ENCODE measurements around the gene FOXP1. TPM values are rescaled to one million over a fixed set of nuclear protein-coding genes. Genes with fewer than 3 reads are reported as not detected.

The FOXP1 gene
- total and polyA plus RNA-seq, 2 donors (not counting 1 experiment from before 2014, with no cell fraction given) = 70.3 to 101 TPM

GRCh38 chr3:71144525-71145253 is 438.8 kb downstream of the FOXP1 start:
- no peaks in the 10 kb centered on the region for H3K79me2 ChIP-seq (ENCODE audit: control insufficient read depth, insufficient read depth, low read length)
- no peak overlapping the region for H2AFZ ChIP-seq (ENCODE audit: low read length)
- no peaks in the 10 kb centered on the region for H4K20me1 ChIP-seq (ENCODE audit: control insufficient read depth, extremely low read depth, insufficient read depth, low read length)
- no peak overlapping the region for H3K4me2 ChIP-seq (ENCODE audit: extremely low read depth, insufficient read depth, low read length)
- no peak overlapping the region for H3K27ac ChIP-seq (ENCODE audit: insufficient read depth, low read length)
- H3K4me3 ChIP-seq (replicated peaks in 1 of 4; ENCODE audit: control extremely low read depth in 1 of 4, insufficient read depth in 1 of 4, low read depth in 3 of 4, low read length in 4 of 4) = no peak overlapping the region
- no peak overlapping the region for H3K9ac ChIP-seq (ENCODE audit: insufficient read depth, low read length)
- no peaks in the 10 kb centered on the region for H3K9me3 ChIP-seq (ENCODE audit: control insufficient read depth, insufficient read depth, low read depth, low read length)
- TF ChIP-seq, protein P1, sequence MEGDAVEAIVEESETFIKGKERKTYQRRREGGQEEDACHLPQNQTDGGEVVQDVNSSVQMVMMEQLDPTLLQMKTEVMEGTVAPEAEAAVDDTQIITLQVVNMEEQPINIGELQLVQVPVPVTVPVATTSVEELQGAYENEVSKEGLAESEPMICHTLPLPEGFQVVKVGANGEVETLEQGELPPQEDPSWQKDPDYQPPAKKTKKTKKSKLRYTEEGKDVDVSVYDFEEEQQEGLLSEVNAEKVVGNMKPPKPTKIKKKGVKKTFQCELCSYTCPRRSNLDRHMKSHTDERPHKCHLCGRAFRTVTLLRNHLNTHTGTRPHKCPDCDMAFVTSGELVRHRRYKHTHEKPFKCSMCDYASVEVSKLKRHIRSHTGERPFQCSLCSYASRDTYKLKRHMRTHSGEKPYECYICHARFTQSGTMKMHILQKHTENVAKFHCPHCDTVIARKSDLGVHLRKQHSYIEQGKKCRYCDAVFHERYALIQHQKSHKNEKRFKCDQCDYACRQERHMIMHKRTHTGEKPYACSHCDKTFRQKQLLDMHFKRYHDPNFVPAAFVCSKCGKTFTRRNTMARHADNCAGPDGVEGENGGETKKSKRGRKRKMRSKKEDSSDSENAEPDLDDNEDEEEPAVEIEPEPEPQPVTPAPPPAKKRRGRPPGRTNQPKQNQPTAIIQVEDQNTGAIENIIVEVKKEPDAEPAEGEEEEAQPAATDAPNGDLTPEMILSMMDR (conservative IDR thresholded peaks at IDR 0.05 in 1 of 2, IDR thresholded peaks at IDR 0.05 in 1 of 2; ENCODE audit: low read depth in 1 of 2, low read length in 2 of 2) = no peak
- TF ChIP-seq EZH2 (IDR thresholded peaks at IDR 0.05; ENCODE audit: low read length, missing control alignments) = no peak
- H3K4me1 ChIP-seq (ENCODE audit: control insufficient read depth, extremely low read depth, insufficient read depth, low read length) = no peaks in the 10 kb centered on the region
- no peaks in the 10 kb centered on the region for H3K36me3 ChIP-seq (ENCODE audit: control insufficient read depth, insufficient read depth, low read length)
- H3K27me3 ChIP-seq (ENCODE audit: control insufficient read depth, insufficient read depth, low read length) = no peaks in the 10 kb centered on the region
- DNase-seq (ENCODE audit: low read depth in 2 of 2) = peak in 1 of 2 donors; percentile 60

DNA sequence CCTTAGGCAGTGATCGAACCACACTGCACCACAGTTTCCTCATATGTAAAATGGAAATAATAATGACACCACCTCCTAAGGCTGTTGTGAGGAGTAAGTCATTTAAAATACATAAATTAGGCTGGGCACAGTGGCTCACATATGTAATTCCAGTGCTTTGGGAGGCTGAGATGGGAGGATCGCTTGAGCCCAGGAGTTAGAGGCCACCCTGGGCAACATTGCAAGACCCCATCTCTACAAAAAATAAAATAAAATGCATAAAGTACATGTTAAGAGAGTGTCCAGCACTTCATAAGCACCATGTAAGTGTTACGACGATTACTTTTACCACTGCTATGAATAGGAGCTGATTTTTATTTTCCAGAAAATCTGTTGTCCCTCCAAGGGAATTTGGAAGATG is 440.0 kb downstream of the FOXP1 start:
- TF ChIP-seq, protein P1 (conservative IDR thresholded peaks at IDR 0.05 in 1 of 2, IDR thresholded peaks at IDR 0.05 in 1 of 2; ENCODE audit: low read depth in 1 of 2, low read length in 2 of 2) = no peak
- Histone ChIP-seq H3K27me3 (ENCODE audit: control insufficient read depth, insufficient read depth, low read length) (no peaks in the 10 kb centered on the region), H4K20me1 (ENCODE audit: control insufficient read depth, extremely low read depth, insufficient read depth, low read length) (no peaks in the 10 kb centered on the region), H3K4me3 (replicated peaks in 1 of 4; ENCODE audit: control extremely low read depth in 1 of 4, insufficient read depth in 1 of 4, low read depth in 3 of 4, low read length in 4 of 4) (no peak overlapping the region), H3K9me3 (ENCODE audit: control insufficient read depth, insufficient read depth, low read depth, low read length) (no peaks in the 10 kb centered on the region), H3K27ac (ENCODE audit: insufficient read depth, low read length) (no peak overlapping the region), H3K36me3 (ENCODE audit: control insufficient read depth, insufficient read depth, low read length) (no peaks in the 10 kb centered on the region), H2AFZ (ENCODE audit: low read length) (no peak overlapping the region), H3K9ac (ENCODE audit: insufficient read depth, low read length) (no peak overlapping the region), H3K79me2 (ENCODE audit: control insufficient read depth, insufficient read depth, low read length) (no peaks in the 10 kb centered on the region), H3K4me2 (ENCODE audit: extremely low read depth, insufficient read depth, low read length) (no peak overlapping the region), H3K4me1 (ENCODE audit: control insufficient read depth, extremely low read depth, insufficient read depth, low read length) (no peaks in the 10 kb centered on the region)
- DNase-seq (ENCODE audit: low read depth in 2 of 2) = no peak

- no peak for DNase-seq (ENCODE audit: low read depth in 2 of 2)
- Histone ChIP-seq H3K4me1 (ENCODE audit: control insufficient read depth, extremely low read depth, insufficient read depth, low read length) (no peaks in the 10 kb centered on the region), H2AFZ (ENCODE audit: low read length) (no peak overlapping the region), H3K4me2 (ENCODE audit: extremely low read depth, insufficient read depth, low read length) (no peak overlapping the region), H4K20me1 (ENCODE audit: control insufficient read depth, extremely low read depth, insufficient read depth, low read length) (no peaks in the 10 kb centered on the region), H3K36me3 (ENCODE audit: control insufficient read depth, insufficient read depth, low read length) (no peaks in the 10 kb centered on the region), H3K27ac (ENCODE audit: insufficient read depth, low read length) (no peak overlapping the region), H3K79me2 (ENCODE audit: control insufficient read depth, insufficient read depth, low read length) (no peaks in the 10 kb centered on the region), H3K27me3 (ENCODE audit: control insufficient read depth, insufficient read depth, low read length) (no peaks in the 10 kb centered on the region), H3K4me3 (replicated peaks in 1 of 4; ENCODE audit: control extremely low read depth in 1 of 4, insufficient read depth in 1 of 4, low read depth in 3 of 4, low read length in 4 of 4) (no peak overlapping the region), H3K9me3 (ENCODE audit: control insufficient read depth, insufficient read depth, low read depth, low read length) (no peaks in the 10 kb centered on the region), H3K9ac (ENCODE audit: insufficient read depth, low read length) (no peak overlapping the region)
- TF ChIP-seq, protein P1 (conservative IDR thresholded peaks at IDR 0.05 in 1 of 2, IDR thresholded peaks at IDR 0.05 in 1 of 2; ENCODE audit: low read depth in 1 of 2, low read length in 2 of 2) = no peak
- no peak for TF ChIP-seq EZH2 (IDR thresholded peaks at IDR 0.05; ENCODE audit: low read length, missing control alignments)
These were observed 440.9 kb downstream of the FOXP1 start for GRCh38 chr3:71142441-71143161.

Measured in fibroblast of lung (primary cell).